GM18867 (cell line): ENCODE measurements around the gene STAMBPL1.

ENCODE experiments used
- ATAC-seq: cut with Tn5 transposase; IDR thresholded peaks from one replicate; pipeline ENCODE4 v1.9.1; 2021; ENCODE audit warnings: mild to moderate bottlenecking, moderate library complexity; ENCODE audit not compliant: unreplicated experiment

The STAMBPL1 gene

DNA sequence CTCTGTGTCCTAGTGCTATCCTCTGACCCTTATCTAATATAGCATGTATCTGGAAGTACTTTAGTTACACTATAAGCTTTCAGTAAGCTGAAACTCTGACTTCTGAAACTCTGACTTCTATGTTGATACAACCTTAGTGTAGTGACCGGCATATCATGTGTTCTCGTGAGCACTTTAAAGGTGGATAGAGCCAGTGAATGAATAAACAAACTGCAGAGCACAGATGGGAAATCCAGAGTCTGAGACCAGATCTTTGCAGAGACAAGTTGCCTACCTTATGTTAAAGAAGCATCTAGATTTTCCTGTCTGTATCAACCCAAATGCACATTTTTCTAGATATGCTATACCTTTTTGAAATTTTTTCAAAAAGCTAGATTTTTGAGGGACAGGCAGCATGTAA, 69.0 kb downstream of the STAMBPL1 start:
- ATAC-seq = no peak

DNA sequence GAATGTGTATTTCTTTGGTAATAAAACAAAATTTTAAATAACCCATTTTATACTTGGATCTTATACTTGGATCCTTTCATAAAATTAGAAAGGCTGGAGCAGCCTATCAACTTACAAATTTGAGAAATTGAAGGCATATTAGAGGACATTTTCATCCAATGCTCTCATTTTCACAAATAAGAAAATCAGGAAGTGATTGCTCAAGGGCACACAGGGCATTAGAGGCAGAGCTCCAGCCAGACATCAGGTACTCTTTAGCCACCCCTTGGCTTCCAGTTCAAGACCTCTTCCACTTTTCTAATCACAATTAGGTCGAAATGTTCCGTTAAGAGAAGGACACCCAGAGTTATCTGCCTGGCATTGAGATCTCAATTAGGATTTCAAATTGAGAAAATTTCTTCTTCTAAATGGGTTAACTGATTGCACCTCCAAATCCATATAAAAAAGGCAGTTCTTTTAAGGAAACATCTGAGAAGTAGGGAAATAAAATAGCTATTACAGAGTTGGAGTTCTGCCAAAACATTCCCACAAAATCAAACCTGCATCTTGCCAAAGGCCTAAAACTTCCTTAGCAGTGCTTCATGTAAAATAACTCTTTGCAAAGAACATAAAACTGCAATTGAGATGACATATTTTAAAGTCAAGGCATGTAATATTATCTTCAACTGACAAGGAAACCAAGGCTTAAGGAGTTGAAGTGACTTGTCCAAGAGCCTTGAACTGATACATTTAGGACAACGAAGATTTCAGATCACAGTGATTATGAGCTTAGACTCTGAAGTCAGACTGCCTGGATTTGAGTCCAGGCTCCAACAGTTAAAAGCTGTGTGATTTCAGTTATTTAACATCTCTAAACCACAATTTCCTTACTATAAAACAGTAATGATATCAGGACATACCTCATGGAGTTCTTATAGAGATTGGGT, 70.1 kb downstream of the STAMBPL1 start:
- ATAC-seq = no peak

DNA sequence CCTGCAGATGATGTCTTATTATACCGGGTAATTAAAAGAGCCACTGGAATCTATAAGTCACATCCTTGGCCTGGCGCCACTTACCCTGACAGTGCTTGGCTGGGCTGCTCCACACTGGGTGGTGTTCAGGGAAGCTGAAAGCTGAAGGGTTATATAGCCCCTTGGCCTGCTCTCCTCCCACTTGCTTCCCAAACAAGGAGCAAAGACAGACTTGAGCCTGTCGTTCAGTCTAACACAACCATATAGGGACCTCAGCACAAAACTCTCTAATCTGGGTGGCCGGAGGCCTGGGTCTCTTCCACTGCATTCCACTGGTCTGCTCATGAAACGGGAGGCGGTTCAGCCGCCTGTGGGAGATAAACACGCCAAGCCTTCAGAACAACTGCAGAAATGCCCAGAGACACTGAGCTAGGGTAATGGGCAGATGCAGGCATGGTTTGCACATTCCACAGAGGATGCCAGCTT, 72.6 kb downstream of the STAMBPL1 start, which contains the start of gene ACTA2:
Gene ACTA2 (minus strand): TSS at position 127 of the 465 bp plus-strand sequence. CDS start 3,843 bp downstream, outside the sequence.
- ATAC-seq = no peak

DNA sequence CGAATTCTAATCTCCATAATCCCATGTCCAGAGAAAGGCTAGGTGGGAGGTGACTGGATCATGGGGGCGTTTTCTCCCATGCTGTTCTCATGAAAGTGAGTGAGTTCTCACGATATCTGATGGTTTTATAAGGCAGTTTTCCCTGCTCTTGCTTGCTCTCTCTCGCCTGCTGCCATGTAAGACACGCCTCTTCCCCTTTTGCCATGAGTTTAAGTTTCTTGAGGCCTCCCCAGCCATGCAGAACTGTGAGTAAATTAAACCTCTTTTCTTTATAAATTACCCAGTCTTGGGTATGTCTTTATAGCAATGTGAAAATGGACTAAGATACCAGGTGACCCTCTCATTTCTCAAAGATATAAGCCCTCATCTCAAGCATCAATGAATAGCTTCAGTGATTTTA, 73.6 kb downstream of the STAMBPL1 start:
- ATAC-seq = no peak

DNA sequence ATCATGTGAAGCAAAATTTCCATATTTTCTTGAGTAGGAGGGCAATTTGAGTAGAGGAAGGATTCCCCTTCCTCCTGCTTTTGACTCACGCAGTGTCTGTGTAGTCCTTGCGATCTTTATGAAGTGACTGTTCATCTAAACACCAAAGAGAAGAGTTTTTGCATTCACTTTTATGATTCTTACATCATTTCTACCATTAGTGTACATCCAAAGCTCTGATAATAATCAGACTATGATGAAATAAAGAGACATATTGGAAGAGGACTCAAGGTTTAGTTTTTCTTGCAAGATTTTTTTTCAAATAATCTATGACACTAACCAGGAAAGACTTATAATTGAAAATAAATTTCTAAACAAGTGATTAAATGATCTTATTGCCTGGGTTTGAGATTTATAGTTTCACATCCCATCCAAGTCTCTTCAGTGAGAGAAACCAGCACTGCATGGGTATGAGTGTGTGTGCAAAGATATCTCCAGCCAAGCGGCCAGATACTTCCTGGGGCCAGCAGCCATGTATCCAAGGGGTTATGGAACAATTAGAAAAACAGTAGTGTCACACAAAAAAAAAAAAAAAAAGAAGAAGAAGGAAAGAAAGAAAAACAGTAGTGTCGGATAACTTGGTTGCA, 74.5 kb downstream of the STAMBPL1 start:
- ATAC-seq = no peak

DNA sequence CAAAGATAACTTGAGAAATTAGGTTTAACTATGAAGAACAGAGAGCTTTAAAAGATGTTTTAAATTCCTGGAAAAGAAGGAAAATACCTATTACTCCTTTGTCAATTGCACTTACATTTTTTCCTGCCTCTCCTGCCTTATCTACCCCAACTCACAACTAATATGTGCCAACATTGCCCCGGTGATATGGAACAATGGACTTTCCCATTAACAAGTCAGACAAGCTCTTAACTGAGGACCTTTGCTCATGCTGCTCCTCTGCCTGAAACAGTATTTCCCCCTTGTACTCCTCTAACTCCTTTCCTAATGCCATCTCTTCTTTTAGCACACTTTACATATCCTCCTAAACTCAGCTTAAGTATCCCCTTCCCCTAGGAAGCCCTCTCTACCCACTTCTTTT, 77.3 kb downstream of the STAMBPL1 start:
- ATAC-seq = no peak

DNA sequence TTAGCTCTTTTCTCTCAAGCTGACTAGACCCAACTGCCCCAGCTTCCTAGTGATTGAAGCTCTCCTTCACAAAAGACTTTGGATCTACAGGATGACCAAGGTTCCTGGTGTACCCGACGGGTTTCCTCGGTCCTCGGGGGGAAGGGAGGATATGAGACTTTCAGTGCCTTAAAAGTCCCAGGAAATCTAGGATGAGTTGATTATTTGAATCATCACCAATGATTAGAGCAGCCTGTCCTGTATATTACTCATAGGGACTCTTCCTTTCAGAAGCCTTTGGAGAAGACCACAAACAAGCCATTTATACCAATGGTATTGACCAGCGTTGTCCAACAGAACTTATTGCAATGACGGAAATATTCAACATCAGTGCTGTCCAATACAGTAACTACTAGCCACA, 78.7 kb downstream of the STAMBPL1 start:
- ATAC-seq = no peak

DNA sequence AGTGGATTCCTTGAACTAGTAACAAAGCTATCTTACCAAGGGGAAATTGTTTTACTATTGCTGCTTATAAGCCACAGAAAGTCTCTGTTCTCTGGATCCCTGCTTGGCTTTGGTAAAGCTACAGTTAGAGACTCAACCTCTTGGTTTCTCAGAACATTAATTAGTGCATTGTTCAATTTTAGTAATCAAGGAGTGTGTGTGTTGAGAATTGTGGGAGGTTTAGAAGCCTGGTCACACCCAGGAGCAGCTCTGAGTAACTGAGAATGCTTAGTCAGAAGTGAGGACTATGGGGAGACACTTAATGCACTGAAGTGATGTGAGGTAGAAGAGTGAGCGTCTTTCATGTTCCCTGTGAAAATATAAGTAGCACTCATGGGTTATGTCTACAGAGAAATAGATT, 80.8 kb downstream of the STAMBPL1 start:
- no peak for ATAC-seq

DNA sequence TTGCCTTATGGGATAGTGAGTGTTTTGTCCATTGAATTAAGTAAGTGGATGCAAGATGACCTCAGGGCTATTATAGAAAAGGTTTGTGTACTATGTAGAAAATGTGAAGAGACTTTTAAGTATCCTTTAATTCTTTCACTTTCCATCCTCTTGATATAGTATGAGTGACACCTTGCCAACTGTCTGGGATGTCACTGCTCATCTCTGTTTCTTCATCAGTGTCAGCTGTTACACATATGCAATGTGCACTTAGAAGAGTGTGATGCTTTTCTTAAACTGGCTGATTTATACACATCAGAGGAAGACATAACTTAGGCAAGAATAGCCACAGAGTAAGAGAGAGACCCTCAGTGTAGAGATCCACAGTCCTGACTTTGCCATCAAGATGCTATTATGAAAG, 81.2 kb downstream of the STAMBPL1 start:
- no peak for ATAC-seq

DNA sequence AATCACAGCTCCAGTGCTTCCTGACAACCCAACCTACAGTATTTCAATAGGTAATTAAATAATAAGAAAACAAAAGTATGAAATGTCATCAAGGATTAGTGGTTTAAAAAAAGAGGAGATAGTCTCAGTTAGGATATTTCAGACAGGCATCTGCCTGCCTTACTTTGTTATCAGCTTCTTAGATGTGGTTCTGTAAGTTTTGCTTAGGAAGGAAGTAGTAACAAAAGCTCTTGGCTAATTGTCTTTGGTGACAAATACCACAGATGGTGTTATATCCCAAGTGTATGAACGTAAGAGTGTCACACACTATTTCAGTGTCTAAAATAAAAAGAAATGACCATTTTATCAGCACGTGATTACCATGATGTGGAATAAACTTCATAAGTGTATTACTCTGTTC, 82.3 kb downstream of the STAMBPL1 start:
- no peak for ATAC-seq

DNA sequence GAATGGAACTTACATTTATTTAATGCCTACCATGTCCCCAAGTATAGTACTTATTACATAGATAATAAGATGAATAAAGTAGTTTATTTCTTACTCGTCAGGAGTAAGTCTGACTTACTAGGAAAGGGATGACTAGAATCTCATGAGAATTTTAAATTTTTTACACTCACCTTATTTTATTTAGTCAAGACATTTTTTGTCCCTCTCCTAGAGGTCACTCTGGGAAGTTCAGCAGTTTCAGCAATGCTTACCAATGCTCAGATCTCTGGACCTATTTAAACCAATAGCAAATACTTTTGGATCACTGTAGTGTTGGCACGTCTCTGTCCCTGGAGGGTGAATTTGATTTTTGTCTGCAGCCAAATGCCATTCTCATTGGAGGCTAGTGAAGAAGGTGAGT, 83.3 kb downstream of the STAMBPL1 start:
- no peak for ATAC-seq

DNA sequence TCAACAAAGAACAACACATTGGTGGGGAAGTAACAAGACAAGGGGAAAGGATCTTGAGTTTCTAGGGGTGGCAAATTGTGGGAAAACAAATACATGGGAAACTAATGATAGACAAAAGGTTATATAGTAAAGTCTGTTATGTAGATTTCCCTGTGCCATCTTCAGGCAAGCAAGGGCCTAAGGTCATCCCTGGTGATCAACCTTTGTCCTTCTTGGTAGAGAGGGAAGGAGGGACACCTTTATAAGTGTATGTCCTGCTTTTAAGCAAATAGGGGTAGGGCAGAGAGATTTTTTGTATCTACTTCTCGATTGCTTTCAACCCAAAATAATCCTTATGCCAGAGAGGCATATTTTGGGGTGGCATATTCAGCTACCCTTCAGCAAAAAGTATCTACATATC, 84.3 kb downstream of the STAMBPL1 start:
- ATAC-seq = no peak

DNA sequence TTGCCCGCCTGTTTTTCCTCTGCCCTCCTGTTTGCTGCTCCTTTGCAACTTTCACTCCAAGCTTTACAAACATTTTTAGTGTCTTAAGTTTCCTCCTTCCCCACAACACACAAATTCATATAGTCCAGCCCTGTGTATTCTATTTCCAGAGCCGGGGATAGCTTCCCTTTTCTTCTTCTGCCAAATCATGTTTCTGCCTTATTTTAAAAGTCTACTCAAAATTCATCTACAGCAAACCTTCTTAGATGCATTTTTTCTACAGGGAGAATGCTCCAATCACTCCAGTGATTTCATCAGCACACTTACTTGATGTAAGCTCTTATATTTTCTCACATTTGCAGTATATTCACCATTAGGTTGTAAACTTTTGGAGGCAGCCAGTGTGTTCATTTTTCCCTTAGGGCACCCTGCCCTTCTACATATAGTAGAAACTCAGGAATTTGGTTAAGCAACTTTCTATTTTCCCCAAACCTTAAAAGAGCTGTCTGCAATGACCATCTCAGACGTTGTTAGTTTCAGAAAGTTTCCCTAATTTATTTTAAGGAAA, 84.9 kb downstream of the STAMBPL1 start:
- ATAC-seq = no peak

DNA sequence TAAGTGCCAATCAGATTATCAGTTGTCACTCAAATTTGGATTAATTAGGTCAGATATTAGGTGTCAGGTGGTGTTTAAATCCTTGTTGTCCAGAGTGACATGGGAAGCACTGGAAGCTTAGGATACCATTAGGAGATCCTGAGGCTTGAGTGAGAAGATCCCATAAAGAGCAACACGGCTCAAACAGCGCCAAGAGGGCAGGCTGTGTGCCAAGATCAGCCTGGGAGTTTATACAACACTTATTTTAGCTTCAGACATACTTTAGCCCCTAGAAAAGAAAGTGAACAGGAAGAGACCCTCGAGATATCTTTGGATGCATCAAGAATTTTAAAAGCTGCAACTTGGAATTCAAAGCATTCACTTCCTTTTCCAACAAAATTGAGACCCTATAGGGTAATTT, 86.8 kb downstream of the STAMBPL1 start:
- no peak for ATAC-seq

DNA sequence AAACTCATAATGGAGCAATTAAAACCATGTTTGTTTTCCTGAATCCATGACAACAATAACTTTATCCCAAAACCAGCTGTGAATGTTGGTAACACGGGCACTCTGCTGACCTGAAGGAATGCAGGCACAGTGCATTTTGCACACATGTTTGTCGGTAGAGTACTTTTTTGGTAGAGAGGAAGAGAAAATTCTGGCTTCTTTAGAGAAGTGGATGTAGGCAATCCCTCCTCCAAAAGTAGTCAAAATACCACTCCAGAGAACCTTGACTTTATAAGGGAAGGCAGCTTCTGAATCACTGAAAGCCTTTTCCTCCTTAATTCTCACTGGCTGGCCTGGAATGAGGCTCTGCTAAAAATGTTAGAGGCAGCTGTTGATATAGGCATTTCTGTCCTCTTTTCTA, 88.3 kb downstream of the STAMBPL1 start:
- no peak for ATAC-seq

DNA sequence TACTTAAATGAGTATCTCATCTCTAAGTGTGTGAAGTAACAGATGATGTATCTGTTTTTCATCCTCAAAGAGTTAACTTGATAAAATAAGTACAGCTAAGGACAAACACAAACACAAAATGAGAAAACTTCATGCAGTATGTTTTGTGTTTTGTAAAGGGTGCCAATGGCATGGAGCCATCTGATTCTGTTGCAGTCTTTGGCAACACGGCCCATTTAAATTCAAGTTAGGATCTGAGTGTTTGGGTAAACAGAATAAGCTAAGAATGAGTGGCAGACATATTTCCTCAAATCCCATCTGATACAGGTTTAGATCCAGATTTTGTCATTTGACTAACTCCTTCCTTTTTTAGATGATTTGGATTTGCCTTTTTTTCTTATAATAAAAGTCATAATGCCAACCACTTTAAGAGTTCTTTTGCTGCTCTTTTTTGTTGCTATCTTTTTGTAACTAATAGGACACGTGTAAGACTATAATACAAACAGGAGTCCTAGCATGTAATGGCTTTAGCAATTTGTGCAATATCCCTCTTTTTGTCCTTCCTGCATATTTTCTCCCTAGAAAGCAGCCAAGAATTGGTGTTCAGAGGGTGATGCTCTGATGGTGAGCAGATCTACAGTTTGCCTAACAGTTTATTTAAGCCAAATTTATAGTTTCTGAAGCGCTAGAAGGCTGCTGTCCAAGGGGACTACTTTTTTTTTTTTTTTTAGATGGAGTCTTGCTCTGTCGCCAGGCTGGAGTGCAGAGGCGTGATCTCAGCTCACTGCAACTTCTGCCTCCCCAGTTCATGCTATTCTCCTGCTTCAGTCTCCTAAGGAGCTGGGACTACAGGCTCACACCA, 91.4 kb downstream of the STAMBPL1 start:
- ATAC-seq = no peak
